Endothelial cell of umbilical vein (primary cell): ENCODE data around the gene CLTCL1. TPM values are rescaled to one million over a fixed set of nuclear protein-coding genes. Genes with fewer than 3 reads are reported as not detected.

Experiments used
- BruUV-seq: library from RNA; stranded (reverse); fragments of 400-500 nt; replicated peaks from 2 replicates; lab custom pipeline; 2021; lab: Mats Ljungman, UMichigan
- CTCF ChIA-PET: fragments of 300-600, 350-600 bp; sonication (Branson Sonifier 250); formaldehyde crosslinking; loops from one replicate; lab custom pipeline; 2021; ENCODE audit warnings: antibody characterized with exemption, inconsistent platforms; lab: Charles Lee
- POLR2A ChIA-PET: fragments of 300-600, 350-600 bp; sonication (Branson Sonifier 250); formaldehyde crosslinking; loops from one replicate; lab custom pipeline; 2021; ENCODE audit warnings: antibody characterized with exemption, inconsistent platforms; lab: Charles Lee
- DNase-seq: peaks from one replicate; pipeline ENCODE4 v3.0.0-alpha.2; 2011; ENCODE audit warnings: low read depth, low spot score
- FAIRE-seq: peaks from 2 replicates; lab custom pipeline; 2011; peaks lifted over from hg19 to GRCh38; lab: Jason Lieb, UNC
- H2AFZ ChIP-seq: 2 replicates; pipeline ENCODE4 v1.6.0; 2012; ENCODE audit warnings: low read depth, low read length, control low read depth, inconsistent platforms
- H3K27ac ChIP-seq: 2 replicates; pipeline ENCODE4 v1.5.1; 2011; ENCODE audit warnings: low read depth, mild to moderate bottlenecking, control low read depth, low read length, moderate library complexity; ENCODE audit not compliant: insufficient read depth
- H3K27me3 ChIP-seq, 2 experiments: 2 replicates each; pipeline versions ENCODE4 v1.6.0 to v1.6.1; 2011; ENCODE audit warnings: low read length in 2 of 2, mixed read lengths in 1 of 2; ENCODE audit not compliant: control insufficient read depth in 2 of 2, insufficient read depth in 2 of 2
- H3K36me3 ChIP-seq, 2 experiments: 2 replicates in 1 of 2; 3 replicates in 1 of 2; pipeline ENCODE4 v1.5.1; 2011; ENCODE audit warnings: low read length in 2 of 2, mild to moderate bottlenecking in 1 of 2, moderate library complexity in 1 of 2; ENCODE audit not compliant: control insufficient read depth in 2 of 2, insufficient read depth in 2 of 2; ENCODE audit errors: extremely low read depth in 1 of 2
- H3K4me1 ChIP-seq: 3 replicates; pipeline ENCODE4 v1.5.1; 2011; ENCODE audit warnings: mild to moderate bottlenecking, low read length; ENCODE audit not compliant: control insufficient read depth, insufficient read depth; ENCODE audit errors: extremely low read depth
- H3K4me2 ChIP-seq: 2 replicates; pipeline ENCODE4 v1.6.1; 2011; ENCODE audit warnings: low read length, control low read depth, mixed read lengths; ENCODE audit not compliant: insufficient read depth
- H3K4me3 ChIP-seq, 3 experiments: fragments of 200-600 bp in 1 of 3; sonication (generic), shearing (Covaris generic) in 1 of 3; replicated peaks in 1 of 3; 2 replicates each; pipeline ENCODE4 v1.5.1; 2011 to 2016; ENCODE audit warnings: control low read depth in 3 of 3, low read length in 3 of 3, mild to moderate bottlenecking in 2 of 3, inconsistent platforms in 1 of 3, low read depth in 1 of 3, moderate library complexity in 1 of 3; ENCODE audit not compliant: insufficient read depth in 1 of 3
- H3K79me2 ChIP-seq: 2 replicates; pipeline ENCODE4 v1.6.0; 2012; ENCODE audit warnings: low read length, inconsistent platforms; ENCODE audit not compliant: control insufficient read depth, insufficient read depth
- H3K9ac ChIP-seq: replicated peaks from 2 replicates; pipeline ENCODE3; 2011; ENCODE audit warnings: low read length, control low read depth; ENCODE audit not compliant: insufficient read depth; ENCODE audit errors: extremely low read depth
- H3K9me1 ChIP-seq: replicated peaks from 3 replicates; pipeline ENCODE4 v1.6.0; 2011; ENCODE audit warnings: mild to moderate bottlenecking, low read length; ENCODE audit not compliant: control insufficient read depth, insufficient read depth; ENCODE audit errors: extremely low read depth
- H3K9me3 ChIP-seq: replicated peaks from 2 replicates; pipeline ENCODE4 v1.5.1; 2012; ENCODE audit warnings: low read length, inconsistent platforms; ENCODE audit not compliant: control insufficient read depth, insufficient read depth
- H4K20me1 ChIP-seq: replicated peaks from 2 replicates; pipeline ENCODE3; 2011; ENCODE audit warnings: mild to moderate bottlenecking, low read length; ENCODE audit not compliant: control insufficient read depth, insufficient read depth; ENCODE audit errors: extremely low read depth
- CTCF ChIP-seq, 2 donors: IDR thresholded peaks; 1 replicate in 1 of 2; 2 replicates in 1 of 2; pipeline ENCODE4 v1.5.1; 2011; ENCODE audit warnings: low read length in 2 of 2, mild to moderate bottlenecking in 2 of 2, moderate library complexity in 2 of 2, control low read depth in 1 of 2, inconsistent platforms in 1 of 2, low read depth in 1 of 2; ENCODE audit not compliant: insufficient read depth in 1 of 2; ENCODE audit errors: extremely low read depth in 1 of 2
- EZH2 ChIP-seq: IDR thresholded peaks from 2 replicates; pipeline ENCODE4 v1.6.1; 2012; ENCODE audit warnings: borderline replicate concordance, low read depth, mild to moderate bottlenecking, moderate library complexity, low read length, inconsistent platforms; ENCODE audit not compliant: severe bottlenecking
- FOS ChIP-seq: IDR thresholded peaks from 2 replicates; pipeline ENCODE4 v1.6.1; 2011; ENCODE audit warnings: mild to moderate bottlenecking, low read length, moderate library complexity, borderline replicate concordance; ENCODE audit not compliant: insufficient read depth
- GATA2 ChIP-seq: IDR thresholded peaks from 2 replicates; pipeline ENCODE4 v1.7.0; 2011; ENCODE audit warnings: low read depth, mild to moderate bottlenecking, moderate library complexity, mixed read lengths, low read length; ENCODE audit not compliant: insufficient read length, insufficient read depth
- JUN ChIP-seq: IDR thresholded peaks from 2 replicates; pipeline ENCODE4 v1.6.1; 2011; ENCODE audit warnings: borderline replicate concordance, low read depth; ENCODE audit not compliant: insufficient read length, insufficient read depth
- MAX ChIP-seq: IDR thresholded peaks from 2 replicates; pipeline ENCODE4 v1.6.1; 2011; ENCODE audit not compliant: insufficient read depth, insufficient read length
- MYC ChIP-seq: IDR thresholded peaks from one replicate; pipeline ENCODE4 v1.6.1; 2011; ENCODE audit warnings: mild to moderate bottlenecking, low read depth, low read length
- POLR2A ChIP-seq: IDR thresholded peaks from 2 replicates; pipeline ENCODE4 v1.6.1; 2012; ENCODE audit warnings: low read depth, mild to moderate bottlenecking, control low read depth, low read length
- POLR2AphosphoS5 ChIP-seq: IDR thresholded peaks from 2 replicates; pipeline ENCODE4 v1.6.1; 2012; ENCODE audit warnings: low read depth, mild to moderate bottlenecking, control low read depth, low read length, moderate library complexity; ENCODE audit not compliant: insufficient read depth
- dilution Hi-C: fragments of 300-500 bp; cut with MboI; formaldehyde crosslinking; loops from one replicate; pipeline ENCODE4 v1.15.0; 2019; ENCODE audit warnings: low sequenced_read_pairs; ENCODE audit not compliant: extremely low pct_ligation_motif_present
- intact Hi-C: fragments of 100-400 bp; cut with micrococcal nuclease; formaldehyde crosslinking; loops from one replicate; pipeline ENCODE4 v1.10.0; 2022
- polyA plus RNA-seq, 4 experiments: library from polyadenylated mRNA; depleted of rRNA in 3 of 4; stranded (reverse) in 3 of 4; unstranded in 1 of 4; fragments of >200 nt; gene quantifications; 2 replicates each; pipeline versions ENCODE4 v1.2.1 to v1.2.3, GENCODE V29; 2011 to 2012; ENCODE audit warnings: missing spikeins in 1 of 4
- total RNA-seq: library from RNA; stranded (reverse); gene quantifications from 2 replicates; pipeline ENCODE4 v1.2.3, GENCODE V29; 2021

The CLTCL1 gene
- total and polyA plus RNA-seq, 2 donors (not counting 3 experiments of a cell fraction or from before 2014, with no cell fraction given), result 5.0 to 6.2 TPM

- H3K9ac ChIP-seq, result no peak overlapping the region
- no peak for TF ChIP-seq FOS
- TF ChIP-seq POLR2AphosphoS5, result no peak
- TF ChIP-seq JUN, result no peak
- no peak for TF ChIP-seq MYC
- CTCF ChIA-PET, result no interaction called here
- FAIRE-seq, result no peak
- H3K4me2 ChIP-seq, result no peak overlapping the region
- dilution Hi-C loops (no loop called here), intact Hi-C loops (no loop called here)
- DNase-seq, result no peak
- no TSS peak for BruUV-seq
- H2AFZ ChIP-seq, result no peak overlapping the region
- no peaks in the 10 kb centered on the region for H3K27me3 ChIP-seq
- no peak overlapping the region for H3K27ac ChIP-seq
- no peaks in the 10 kb centered on the region for H3K4me1 ChIP-seq
- H3K9me3 ChIP-seq, result no peaks in the 10 kb centered on the region
- no peaks in the 10 kb centered on the region for H3K36me3 ChIP-seq
- no peaks in the 10 kb centered on the region for H3K79me2 ChIP-seq
- H3K9me1 ChIP-seq, result no peaks in the 10 kb centered on the region
- no peak overlapping the region for H3K4me3 ChIP-seq
- POLR2A ChIA-PET, result no interaction called here
- no peaks in the 10 kb centered on the region for H4K20me1 ChIP-seq
These were observed 76.2 kb downstream of the CLTCL1 start for GRCh38 chr22:19215360-19215759.

GRCh38 chr22:19214078-19214473 is 77.4 kb downstream of the CLTCL1 start:
- no peak overlapping the region for H3K9ac ChIP-seq
- no peaks in the 10 kb centered on the region for H3K4me1 ChIP-seq
- intact Hi-C loops, result no loop called here
- peaks cover 0 to 4% of the 10 kb centered on the region in 2 experiments for H3K36me3 ChIP-seq
- POLR2A ChIA-PET, result no interaction called here
- BruUV-seq, result no TSS peak
- DNase-seq (no peak), FAIRE-seq (no peak)
- H3K79me2 ChIP-seq, result no peaks in the 10 kb centered on the region
- CTCF ChIA-PET, result interaction anchor here (0.9 kb wide), 1 partner anchor 9 kb away, joined by 3 read pairs; no protein-coding TSS in a partner anchor
- H3K9me3 ChIP-seq, result no peaks in the 10 kb centered on the region
- no peak overlapping the region for H3K4me2 ChIP-seq
- H3K27ac ChIP-seq, result no peak overlapping the region
- no peaks in the 10 kb centered on the region for H3K27me3 ChIP-seq
- dilution Hi-C loops, result no loop called here
- H2AFZ ChIP-seq, result no peak overlapping the region
- H4K20me1 ChIP-seq, result no peaks in the 10 kb centered on the region
- no peak overlapping the region for H3K4me3 ChIP-seq
- H3K9me1 ChIP-seq, result no peaks in the 10 kb centered on the region
- TF ChIP-seq POLR2AphosphoS5 (no peak), FOS (no peak), CTCF (IDR thresholded peaks at IDR 0.05; ENCODE audit: extremely low read depth in 1 of 2, insufficient read depth in 1 of 2, low read depth in 1 of 2, low read length in 2 of 2) (no peak), MYC (no peak), JUN (no peak), POLR2A (no peak), MAX (no peak), GATA2 (no peak), EZH2 (no peak)
